Activated naive CD4-positive, alpha-beta T cell treated with anti-CD3 and anti-CD28 coated beads, Interleukin-2, amount 10 ng/mL, durations not matched to agents 7 days and 5 days (primary cell): ENCODE data around the gene CACNG1.

ENCODE experiments used
- CTCF ChIA-PET: fragments of 350-600 bp; sonication (Branson Sonifier 250); formaldehyde crosslinking; loops from one replicate; lab custom pipeline; 2021; ENCODE audit warnings: antibody characterized with exemption; lab: Charles Lee
- DNase-seq: peaks from one replicate; pipeline ENCODE4 v3.0.0-alpha.2; 2020
- H3K27ac Mint-ChIP-seq: one replicate; pipeline ENCODE4 v1.8.0; 2021; ENCODE audit warnings: mild to moderate bottlenecking, moderate library complexity, mixed read lengths
- H3K27me3 Mint-ChIP-seq: one replicate; pipeline ENCODE4 v1.8.0; 2021; ENCODE audit warnings: mild to moderate bottlenecking, mixed read lengths
- H3K36me3 Mint-ChIP-seq: one replicate; pipeline ENCODE4 v1.8.0; 2021; ENCODE audit warnings: mixed read lengths
- H3K4me1 Mint-ChIP-seq: one replicate; pipeline ENCODE4 v1.8.0; 2021; ENCODE audit warnings: mixed read lengths
- H3K4me3 Mint-ChIP-seq: one replicate; pipeline ENCODE4 v1.8.0; 2021; ENCODE audit warnings: mild to moderate bottlenecking, moderate library complexity, mixed read lengths
- H3K9me3 Mint-ChIP-seq: one replicate; pipeline ENCODE4 v1.8.0; 2021; ENCODE audit warnings: mixed read lengths

The CACNG1 gene, protein sequence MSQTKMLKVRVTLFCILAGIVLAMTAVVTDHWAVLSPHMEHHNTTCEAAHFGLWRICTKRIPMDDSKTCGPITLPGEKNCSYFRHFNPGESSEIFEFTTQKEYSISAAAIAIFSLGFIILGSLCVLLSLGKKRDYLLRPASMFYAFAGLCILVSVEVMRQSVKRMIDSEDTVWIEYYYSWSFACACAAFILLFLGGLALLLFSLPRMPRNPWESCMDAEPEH

DNA sequence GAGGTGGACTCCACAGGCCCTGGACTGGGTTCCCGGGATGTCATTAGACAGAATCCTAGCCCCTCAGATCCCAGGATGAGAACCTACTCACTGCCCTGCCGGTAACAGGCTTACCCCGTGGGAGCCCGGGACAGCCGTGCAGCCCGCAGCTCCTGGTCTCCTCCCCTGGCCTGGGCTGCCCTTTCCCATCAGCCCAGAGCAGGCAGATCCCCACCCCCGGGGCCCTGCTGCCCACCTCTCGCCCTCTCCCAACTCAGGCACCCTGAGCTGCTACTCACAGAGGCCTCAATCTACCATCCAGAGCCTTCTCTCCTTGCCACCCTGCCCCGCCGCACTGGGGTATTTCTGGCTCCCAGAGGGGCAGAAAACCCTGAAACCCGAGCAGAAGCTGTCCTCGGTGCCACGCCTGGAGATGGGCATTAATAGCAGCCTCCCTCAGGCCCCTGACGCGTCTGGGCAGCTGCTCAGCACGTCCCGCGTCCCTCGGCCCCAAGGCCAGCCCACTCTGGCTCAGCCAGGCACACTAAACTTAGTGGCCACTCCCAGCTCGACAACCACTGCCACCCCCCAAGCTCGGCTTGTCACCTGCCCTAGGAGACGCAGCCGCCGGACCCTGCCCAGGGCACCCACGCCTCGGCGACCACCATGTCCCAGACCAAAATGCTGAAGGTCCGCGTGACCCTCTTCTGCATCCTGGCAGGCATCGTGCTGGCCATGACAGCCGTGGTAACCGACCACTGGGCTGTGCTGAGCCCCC, at the start of gene CACNG1:
TSS of gene CACNG1 (plus strand) at position 539 of the 757 bp plus-strand sequence. CDS start at position 646, 107 bp downstream.
- Mint-ChIP-seq H3K27me3 (peaks cover 14% of the 10 kb centered on the region), H3K36me3 (peaks cover 4% of the 10 kb centered on the region)

DNA sequence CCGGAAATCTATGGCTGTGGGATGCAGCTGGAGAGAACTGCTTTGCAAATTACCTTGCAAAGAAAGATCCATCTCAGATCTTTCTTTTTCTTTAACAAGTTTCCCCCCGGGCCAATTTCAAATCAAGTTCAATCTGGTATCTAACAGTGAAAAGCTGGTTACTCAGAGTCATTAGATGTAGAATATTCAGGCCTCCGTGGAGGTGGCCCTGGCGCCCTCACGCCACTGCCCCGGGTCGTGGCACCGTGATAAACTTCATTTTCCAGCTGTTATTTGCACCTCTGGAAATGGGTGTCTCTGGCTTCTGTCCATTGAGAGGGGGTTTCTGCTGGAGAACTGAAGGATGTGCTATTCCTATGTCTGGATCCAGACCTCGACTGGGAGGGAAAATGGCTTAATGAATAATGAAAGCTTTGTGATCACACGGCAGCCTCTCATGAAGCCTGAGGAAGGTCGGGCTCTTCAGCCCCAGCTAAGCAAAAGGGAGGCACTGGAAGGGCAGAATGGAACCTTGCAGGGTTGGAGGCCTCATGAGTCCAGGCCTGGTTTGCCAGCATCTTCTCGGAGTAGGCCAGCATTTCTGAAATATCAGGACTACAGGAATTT, 49.3 kb upstream of the CACNG1 start:
- DNase-seq: no peak
- H3K36me3 Mint-ChIP-seq: no peaks in the 10 kb centered on the region
- H3K4me1 Mint-ChIP-seq: no peaks in the 10 kb centered on the region
- no peak overlapping the region for H3K4me3 Mint-ChIP-seq
- H3K27ac Mint-ChIP-seq: no peak overlapping the region
- CTCF ChIA-PET: no interaction called here
- H3K9me3 Mint-ChIP-seq: no peaks in the 10 kb centered on the region
- H3K27me3 Mint-ChIP-seq: peaks cover 19% of the 10 kb centered on the region

More for the DNA sequence above, at the start of gene CACNG1:
- Mint-ChIP-seq H3K4me3 (no peak within 1 kb of the TSS), H3K9me3 (peaks cover 12% of the 10 kb centered on the region), H3K4me1 (no peaks in the 10 kb centered on the region), H3K27ac (no peak within 1 kb of the TSS)
- CTCF ChIA-PET: no interaction called here
- DNase-seq: no peak

DNA sequence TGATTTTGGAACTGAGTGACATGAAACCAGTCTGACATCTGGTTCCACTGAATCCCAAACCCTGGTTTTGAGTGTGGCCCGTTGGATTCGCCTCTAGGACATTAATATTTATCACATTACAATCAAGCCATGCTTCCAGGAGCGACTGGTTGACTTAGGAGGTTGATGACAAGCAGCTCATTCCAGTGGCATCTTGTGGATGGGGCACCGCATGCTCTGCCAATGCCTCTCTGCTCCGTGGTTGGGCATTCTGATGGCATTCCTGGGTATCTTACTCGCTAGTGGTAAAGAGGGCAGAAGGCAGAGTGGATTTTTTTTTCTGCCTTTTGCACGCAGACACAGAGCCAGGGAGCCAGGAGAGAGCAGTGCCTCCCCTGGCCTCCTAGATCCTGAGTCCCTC, 48.4 kb upstream of the CACNG1 start:
- peaks cover 17% of the 10 kb centered on the region for H3K27me3 Mint-ChIP-seq
- CTCF ChIA-PET: no interaction called here
- no peak overlapping the region for H3K27ac Mint-ChIP-seq
- no peaks in the 10 kb centered on the region for H3K4me1 Mint-ChIP-seq
- no peaks in the 10 kb centered on the region for H3K36me3 Mint-ChIP-seq
- no peak for DNase-seq
- H3K4me3 Mint-ChIP-seq: no peak overlapping the region
- H3K9me3 Mint-ChIP-seq: no peaks in the 10 kb centered on the region

DNA sequence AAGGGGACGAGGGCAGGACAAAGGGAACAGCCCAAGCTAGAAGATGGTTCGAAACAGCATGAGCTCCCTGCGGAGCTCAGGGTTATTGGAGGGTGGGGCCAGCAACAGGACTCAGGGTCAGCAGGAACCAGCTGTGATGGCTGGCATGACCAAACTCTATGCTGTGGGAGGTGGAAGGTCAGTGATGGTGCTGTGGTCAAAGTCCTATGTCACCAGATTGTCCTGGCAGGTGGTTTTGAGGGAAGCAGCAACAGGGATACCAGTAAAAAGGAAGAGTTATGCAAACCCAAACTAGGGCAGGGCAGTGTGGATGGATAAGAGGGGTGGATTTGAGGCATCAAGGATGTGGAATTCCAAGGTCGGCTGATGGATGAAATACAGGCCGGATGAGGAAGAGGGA, 47.4 kb upstream of the CACNG1 start:
- H3K27me3 Mint-ChIP-seq: peaks cover 11% of the 10 kb centered on the region
- DNase-seq: no peak
- H3K4me3 Mint-ChIP-seq: no peak overlapping the region
- no peak overlapping the region for H3K27ac Mint-ChIP-seq
- H3K4me1 Mint-ChIP-seq: no peaks in the 10 kb centered on the region
- CTCF ChIA-PET: no interaction called here
- no peaks in the 10 kb centered on the region for H3K36me3 Mint-ChIP-seq
- H3K9me3 Mint-ChIP-seq: no peaks in the 10 kb centered on the region

DNA sequence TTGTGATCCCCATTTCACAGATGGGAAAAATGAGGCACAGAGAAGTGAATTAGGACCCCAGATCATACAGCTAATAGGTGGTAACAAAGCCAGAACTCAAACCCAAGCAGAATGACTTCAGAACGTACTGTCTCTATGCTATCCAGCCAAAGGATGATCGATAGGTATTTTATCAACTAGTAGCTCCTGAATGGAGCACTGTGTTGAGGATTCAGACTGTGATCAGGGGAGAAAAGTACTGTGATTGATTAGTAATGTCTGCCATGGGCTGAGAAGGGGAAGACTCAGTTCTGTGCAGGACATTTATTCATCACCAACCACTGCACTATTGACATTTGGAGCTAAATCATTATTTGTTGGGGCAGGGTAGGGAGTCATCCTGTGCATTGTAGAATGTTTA, 41.1 kb upstream of the CACNG1 start:
- Mint-ChIP-seq H3K9me3 (no peaks in the 10 kb centered on the region), H3K36me3 (no peaks in the 10 kb centered on the region), H3K27me3 (peaks cover 17% of the 10 kb centered on the region), H3K4me3 (no peak overlapping the region), H3K4me1 (no peaks in the 10 kb centered on the region), H3K27ac (no peak overlapping the region)
- CTCF ChIA-PET: no interaction called here
- no peak for DNase-seq

DNA sequence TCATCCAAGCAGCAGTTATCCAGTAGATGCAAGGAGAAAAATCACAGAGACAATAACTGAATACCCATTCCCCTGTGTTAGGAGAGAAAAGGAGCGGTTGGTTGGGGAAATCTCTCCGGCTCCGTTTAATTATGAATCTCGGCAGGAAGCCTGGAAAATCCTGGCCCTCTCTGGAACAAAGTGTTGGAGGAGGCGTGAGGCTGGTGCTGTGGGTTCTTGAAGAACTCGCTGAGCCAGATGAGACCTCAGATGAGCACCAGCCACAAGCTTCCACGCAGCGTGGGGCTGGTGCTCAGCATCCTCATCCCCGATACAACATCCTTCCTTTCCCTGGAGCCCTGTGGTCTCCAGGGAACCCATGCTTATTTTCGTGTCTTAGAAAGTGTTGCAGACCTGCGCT, 40.2 kb upstream of the CACNG1 start:
- CTCF ChIA-PET: no interaction called here
- Mint-ChIP-seq H3K4me3 (no peak overlapping the region), H3K4me1 (no peaks in the 10 kb centered on the region), H3K9me3 (no peaks in the 10 kb centered on the region), H3K27me3 (peaks cover 17% of the 10 kb centered on the region), H3K36me3 (no peaks in the 10 kb centered on the region), H3K27ac (no peak overlapping the region)
- DNase-seq: no peak

DNA sequence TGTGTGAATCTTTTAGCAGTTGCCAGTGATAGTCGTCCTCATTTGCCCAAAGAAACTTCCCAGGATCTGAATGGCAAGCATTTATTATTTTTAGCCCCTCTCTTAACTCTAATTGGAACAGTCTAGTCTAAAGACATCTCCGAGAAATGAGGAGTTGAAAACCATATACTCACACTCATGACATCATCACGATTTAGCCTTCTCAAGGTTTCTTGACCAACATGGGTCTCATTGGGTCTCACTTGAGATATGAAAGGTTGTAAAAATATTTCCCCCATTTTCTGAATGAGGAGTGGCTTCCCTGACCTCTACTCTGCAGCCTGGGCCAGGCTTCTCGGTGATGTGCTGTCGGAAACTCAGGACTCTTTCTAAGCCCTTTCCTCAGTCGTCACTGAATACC, 37.1 kb upstream of the CACNG1 start:
- Mint-ChIP-seq H3K4me3 (no peak overlapping the region), H3K27me3 (peaks cover 42% of the 10 kb centered on the region)
- CTCF ChIA-PET: interaction anchor here (0.8 kb wide), 1 partner anchor 13 kb away, joined by 3 read pairs; no protein-coding TSS in a partner anchor

DNA sequence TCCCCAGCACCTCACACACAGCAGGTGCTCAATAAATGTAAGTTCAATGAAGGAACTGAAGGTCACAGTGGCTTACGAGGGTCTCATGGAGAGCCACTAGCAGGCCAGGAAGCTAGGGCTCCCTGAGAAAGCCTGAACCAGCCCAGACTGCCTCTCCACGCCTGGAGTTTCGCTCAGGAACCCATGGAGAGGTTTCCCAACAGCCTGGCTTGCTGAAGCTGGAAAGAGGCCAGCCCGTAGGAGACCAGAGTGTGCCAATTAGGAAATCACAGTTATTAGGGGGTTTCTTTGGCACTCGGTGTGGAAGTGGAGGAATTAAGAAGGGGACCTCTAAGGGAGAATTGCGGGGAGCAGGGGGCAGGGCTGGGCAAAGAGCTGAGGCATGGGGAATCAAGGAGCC, 36.3 kb upstream of the CACNG1 start:
- peaks cover 45% of the 10 kb centered on the region for H3K27me3 Mint-ChIP-seq
- CTCF ChIA-PET: interaction anchor here (0.8 kb wide), 1 partner anchor 13 kb away, joined by 3 read pairs; no protein-coding TSS in a partner anchor
- no peaks in the 10 kb centered on the region for H3K36me3 Mint-ChIP-seq
- H3K4me1 Mint-ChIP-seq: no peaks in the 10 kb centered on the region
- H3K9me3 Mint-ChIP-seq: no peaks in the 10 kb centered on the region
- no peak for DNase-seq
- no peak overlapping the region for H3K27ac Mint-ChIP-seq
- no peak overlapping the region for H3K4me3 Mint-ChIP-seq

More for the DNA sequence above, 37.1 kb upstream of the CACNG1 start:
- Mint-ChIP-seq H3K4me1 (no peaks in the 10 kb centered on the region), H3K36me3 (no peaks in the 10 kb centered on the region), H3K27ac (no peak overlapping the region), H3K9me3 (no peaks in the 10 kb centered on the region)
- DNase-seq: no peak

DNA sequence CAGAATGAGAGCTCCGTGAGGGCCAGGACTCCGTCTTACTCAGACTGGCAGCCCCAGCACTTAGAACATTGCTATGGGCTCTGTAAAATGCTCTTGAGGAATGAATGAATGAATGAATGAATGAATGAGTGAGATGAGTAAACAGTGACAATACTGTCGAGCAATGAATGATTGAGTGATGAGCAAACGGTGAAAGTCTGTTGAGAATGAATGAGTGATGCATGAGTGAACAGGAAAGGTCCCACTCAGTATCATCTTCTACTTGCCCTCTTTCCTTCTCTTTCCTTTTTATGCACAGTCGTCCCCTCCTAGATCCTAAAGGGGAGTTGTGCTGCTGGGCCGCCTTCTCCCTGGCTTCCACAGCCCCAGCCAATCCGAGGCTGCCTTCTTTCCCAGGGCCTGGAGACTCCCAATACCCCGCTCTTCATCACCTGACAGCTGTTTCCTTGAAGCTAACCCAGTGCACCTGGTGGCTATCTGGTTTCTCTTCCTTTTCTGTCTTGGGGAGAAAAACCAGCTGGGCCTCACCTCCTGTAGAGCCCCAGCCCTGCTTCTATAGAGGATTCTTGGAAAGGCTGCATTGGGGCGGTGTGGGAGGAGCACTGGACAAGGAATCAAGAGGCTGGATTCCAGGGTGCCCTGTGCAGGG, 32.7 kb upstream of the CACNG1 start:
- no peak for DNase-seq
- Mint-ChIP-seq H3K27me3 (peaks cover 36% of the 10 kb centered on the region), H3K9me3 (no peaks in the 10 kb centered on the region), H3K27ac (no peak overlapping the region), H3K4me3 (no peak overlapping the region), H3K36me3 (no peaks in the 10 kb centered on the region), H3K4me1 (no peaks in the 10 kb centered on the region)
- CTCF ChIA-PET: no interaction called here

DNA sequence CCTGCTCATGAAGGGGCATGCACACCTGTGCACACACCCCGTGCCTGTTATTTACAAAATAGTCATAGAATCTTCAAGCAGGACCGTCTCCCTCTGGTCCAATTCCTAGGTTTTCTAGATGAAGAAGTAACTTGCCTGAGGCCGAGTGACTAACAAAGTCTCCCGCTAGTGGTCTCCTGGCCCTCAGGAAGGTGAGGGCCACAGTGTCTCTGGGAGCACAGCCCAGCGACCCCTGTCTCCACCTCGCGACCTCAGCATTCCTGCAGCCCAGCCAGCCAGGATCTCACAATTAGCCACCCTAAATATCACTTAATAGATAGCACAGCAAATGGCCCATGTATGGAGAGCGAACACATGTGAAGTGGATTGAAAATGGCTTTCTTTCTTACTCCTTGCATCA, 30.5 kb upstream of the CACNG1 start:
- CTCF ChIA-PET: no interaction called here
- no peaks in the 10 kb centered on the region for H3K4me1 Mint-ChIP-seq
- no peaks in the 10 kb centered on the region for H3K9me3 Mint-ChIP-seq
- H3K27ac Mint-ChIP-seq: no peak overlapping the region
- no peaks in the 10 kb centered on the region for H3K36me3 Mint-ChIP-seq
- H3K27me3 Mint-ChIP-seq: peaks cover 36% of the 10 kb centered on the region
- no peak for DNase-seq
- no peak overlapping the region for H3K4me3 Mint-ChIP-seq

DNA sequence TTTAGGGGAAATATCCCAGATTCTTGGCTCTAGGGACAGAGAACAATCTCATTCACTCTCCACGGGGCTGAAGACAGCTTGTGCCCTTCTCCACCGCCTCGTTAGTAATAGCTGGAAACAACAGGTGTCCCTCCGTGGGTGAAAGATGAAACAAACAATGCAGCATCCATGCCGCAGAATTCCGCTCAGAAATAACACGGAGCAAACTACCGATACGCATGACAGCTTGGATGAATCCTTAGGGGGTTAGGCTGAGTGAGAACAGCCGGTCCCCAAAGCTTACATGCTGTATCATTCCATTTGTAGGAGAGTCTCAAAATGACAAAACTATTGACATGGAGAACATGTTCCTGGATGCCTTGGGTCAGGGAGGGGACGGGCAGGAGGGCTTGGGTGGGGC, 29.4 kb upstream of the CACNG1 start:
- CTCF ChIA-PET: no interaction called here
- no peak overlapping the region for H3K27ac Mint-ChIP-seq

DNA sequence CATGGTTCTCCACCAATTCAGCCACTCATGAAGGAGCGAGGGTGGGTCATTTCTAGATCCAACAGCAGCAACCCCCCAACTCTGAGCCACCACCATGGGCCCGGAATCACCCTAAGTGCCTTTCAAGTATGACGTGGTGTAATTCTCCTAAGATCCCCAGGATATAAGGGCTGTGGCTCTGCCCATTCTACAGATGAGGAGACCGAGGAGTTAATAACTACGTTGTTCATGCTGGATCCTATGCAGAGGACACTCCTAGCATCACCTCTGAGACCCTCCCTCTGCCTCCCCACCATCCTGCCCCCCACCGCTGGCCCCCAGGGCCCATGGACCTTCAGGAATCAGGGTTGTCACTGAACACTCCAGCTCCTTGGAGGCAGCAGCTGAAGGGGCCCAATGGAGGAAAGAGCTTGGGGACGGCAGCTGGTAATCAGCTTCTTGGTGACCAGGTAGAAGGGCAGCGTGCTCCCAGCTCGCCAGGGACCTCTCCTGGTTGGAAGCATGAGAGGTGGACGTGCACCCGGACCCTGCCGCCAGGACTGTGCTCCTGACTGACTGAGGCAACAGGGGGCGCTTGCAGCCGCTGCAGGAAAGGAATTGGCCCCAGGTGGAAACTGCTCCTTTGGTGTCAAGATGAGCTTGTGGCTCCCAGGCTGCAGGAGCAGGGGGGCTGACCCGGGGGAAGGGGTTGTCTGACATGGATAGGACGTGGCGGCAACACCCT, 28.2 kb upstream of the CACNG1 start:
- no peak overlapping the region for H3K4me3 Mint-ChIP-seq
- no peak for DNase-seq
- H3K27ac Mint-ChIP-seq: no peak overlapping the region
- H3K27me3 Mint-ChIP-seq: peaks cover 22% of the 10 kb centered on the region
- CTCF ChIA-PET: no interaction called here
- H3K36me3 Mint-ChIP-seq: no peaks in the 10 kb centered on the region
- no peaks in the 10 kb centered on the region for H3K9me3 Mint-ChIP-seq
- no peaks in the 10 kb centered on the region for H3K4me1 Mint-ChIP-seq

More for the DNA sequence above, 29.4 kb upstream of the CACNG1 start:
- Mint-ChIP-seq H3K4me1 (no peaks in the 10 kb centered on the region), H3K4me3 (no peak overlapping the region), H3K36me3 (no peaks in the 10 kb centered on the region), H3K27me3 (peaks cover 33% of the 10 kb centered on the region), H3K9me3 (no peaks in the 10 kb centered on the region)
- DNase-seq: no peak

DNA sequence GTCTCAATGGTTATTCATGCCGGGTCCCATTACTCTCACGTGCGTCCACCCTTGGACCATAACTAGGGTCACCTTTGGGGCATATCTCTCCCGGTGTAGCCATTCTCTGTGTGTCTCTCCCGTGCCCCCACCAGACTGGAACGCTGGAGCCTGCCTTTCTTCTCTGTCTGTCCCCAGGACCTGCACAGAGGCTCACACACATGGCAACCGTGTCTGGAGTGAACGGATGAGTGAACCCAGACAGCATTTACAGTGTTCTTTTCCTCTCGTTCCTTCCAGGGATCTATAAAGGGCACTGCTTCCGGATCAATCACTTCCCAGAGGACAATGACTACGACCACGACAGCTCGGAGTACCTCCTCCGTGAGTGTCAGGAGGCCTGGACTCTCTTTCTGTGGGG, 26.4 kb upstream of the CACNG1 start:
- Mint-ChIP-seq H3K4me3 (no peak overlapping the region), H3K9me3 (no peaks in the 10 kb centered on the region), H3K4me1 (no peaks in the 10 kb centered on the region), H3K36me3 (no peaks in the 10 kb centered on the region), H3K27me3 (peaks cover 8% of the 10 kb centered on the region), H3K27ac (no peak overlapping the region)
- CTCF ChIA-PET: no interaction called here
- no peak for DNase-seq
